ENCODE results near the gene PLXNA4. TPM values are rescaled to one million over a fixed set of nuclear protein-coding genes. Genes with fewer than 3 reads are reported as not detected.

PLXNA4 gene
- total RNA-seq, 2 donors from 2014 or later, result 24.0 to 42.7 TPM

GRCh38 chr7:132286836-132287235 lies 289.4 kb downstream of the PLXNA4 start:
- H3K27ac ChIP-seq (ENCODE audit: low read depth, low read length), result no peak overlapping the region
- no peak for DNase-seq
- Mint-ChIP-seq H3K9me3 (no peaks in the 10 kb centered on the region), H3K4me3 (no peak overlapping the region), H3K27me3 (ENCODE audit: insufficient read depth) (no peaks in the 10 kb centered on the region), H3K27ac (no peak overlapping the region), H3K36me3 (ENCODE audit: low read depth) (no peaks in the 10 kb centered on the region), H3K4me1 (no peaks in the 10 kb centered on the region)
- 79 to 91% methylated on average over 5 of the region's 5 CpGs for WGBS, 2 experiments (ENCODE audit: insufficient coverage in 1 of 2, insufficient read length in 1 of 2)
- TF ChIP-seq, protein P1, sequence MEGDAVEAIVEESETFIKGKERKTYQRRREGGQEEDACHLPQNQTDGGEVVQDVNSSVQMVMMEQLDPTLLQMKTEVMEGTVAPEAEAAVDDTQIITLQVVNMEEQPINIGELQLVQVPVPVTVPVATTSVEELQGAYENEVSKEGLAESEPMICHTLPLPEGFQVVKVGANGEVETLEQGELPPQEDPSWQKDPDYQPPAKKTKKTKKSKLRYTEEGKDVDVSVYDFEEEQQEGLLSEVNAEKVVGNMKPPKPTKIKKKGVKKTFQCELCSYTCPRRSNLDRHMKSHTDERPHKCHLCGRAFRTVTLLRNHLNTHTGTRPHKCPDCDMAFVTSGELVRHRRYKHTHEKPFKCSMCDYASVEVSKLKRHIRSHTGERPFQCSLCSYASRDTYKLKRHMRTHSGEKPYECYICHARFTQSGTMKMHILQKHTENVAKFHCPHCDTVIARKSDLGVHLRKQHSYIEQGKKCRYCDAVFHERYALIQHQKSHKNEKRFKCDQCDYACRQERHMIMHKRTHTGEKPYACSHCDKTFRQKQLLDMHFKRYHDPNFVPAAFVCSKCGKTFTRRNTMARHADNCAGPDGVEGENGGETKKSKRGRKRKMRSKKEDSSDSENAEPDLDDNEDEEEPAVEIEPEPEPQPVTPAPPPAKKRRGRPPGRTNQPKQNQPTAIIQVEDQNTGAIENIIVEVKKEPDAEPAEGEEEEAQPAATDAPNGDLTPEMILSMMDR (conservative IDR thresholded peaks at IDR 0.05), result no peak
- H3K27me3 ChIP-seq (ENCODE audit: control insufficient read depth, insufficient read depth, low read length, poor library complexity, severe bottlenecking), result no peaks in the 10 kb centered on the region
- H3K9me3 ChIP-seq (ENCODE audit: control insufficient read depth, low read length), result no peaks in the 10 kb centered on the region
- H3K4me3 ChIP-seq (ENCODE audit: low read length), result no peak overlapping the region
- no peak overlapping the region for H3K9ac ChIP-seq (ENCODE audit: extremely low read depth, low read length, poor library complexity, severe bottlenecking)
- H3K4me1 ChIP-seq (ENCODE audit: control insufficient read depth, insufficient read depth, low read length), result no peaks in the 10 kb centered on the region
- H3K36me3 ChIP-seq (ENCODE audit: control insufficient read depth, insufficient read depth, low read length), result no peaks in the 10 kb centered on the region

- H3K9ac ChIP-seq (ENCODE audit: extremely low read depth, low read length, poor library complexity, severe bottlenecking), result no peak overlapping the region
- no peaks in the 10 kb centered on the region for H3K36me3 Mint-ChIP-seq (ENCODE audit: low read depth)
- TF ChIP-seq, protein P1 (conservative IDR thresholded peaks at IDR 0.05), result no peak
Measured at GRCh38 chr7:132280335-132280734, 295.9 kb downstream of the PLXNA4 start.

DNA sequence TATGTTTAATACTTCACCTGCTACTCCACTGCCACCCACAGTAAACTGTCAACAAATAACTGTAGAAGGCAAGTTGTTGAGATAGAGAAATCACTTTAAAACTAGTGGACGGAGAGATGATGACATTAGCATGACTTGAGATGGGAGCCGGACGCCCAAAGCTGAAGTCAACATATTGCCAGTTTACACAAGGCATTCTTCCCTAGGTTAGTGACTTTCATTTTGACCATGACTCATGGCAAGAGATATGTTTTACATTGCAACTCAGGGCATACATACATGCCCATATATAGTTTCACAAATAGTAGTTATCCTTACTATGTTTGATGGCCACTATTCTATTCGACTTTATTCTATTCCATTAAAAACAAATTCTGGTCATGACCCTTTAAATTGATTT lies 296.6 kb downstream of the PLXNA4 start:
- DNase-seq, result no peak
- Mint-ChIP-seq H3K4me3 (no peak overlapping the region), H3K36me3 (ENCODE audit: low read depth) (no peaks in the 10 kb centered on the region), H3K27me3 (ENCODE audit: insufficient read depth) (no peaks in the 10 kb centered on the region), H3K4me1 (no peaks in the 10 kb centered on the region), H3K9me3 (no peaks in the 10 kb centered on the region), H3K27ac (no peak overlapping the region)
- TF ChIP-seq, protein P1 (conservative IDR thresholded peaks at IDR 0.05), result no peak
- Histone ChIP-seq H3K36me3 (ENCODE audit: control insufficient read depth, insufficient read depth, low read length) (no peaks in the 10 kb centered on the region), H3K4me1 (ENCODE audit: control insufficient read depth, insufficient read depth, low read length) (no peaks in the 10 kb centered on the region), H3K9ac (ENCODE audit: extremely low read depth, low read length, poor library complexity, severe bottlenecking) (no peak overlapping the region), H3K27ac (ENCODE audit: low read depth, low read length) (no peak overlapping the region), H3K4me3 (ENCODE audit: low read length) (no peak overlapping the region), H3K9me3 (ENCODE audit: control insufficient read depth, low read length) (no peaks in the 10 kb centered on the region), H3K27me3 (ENCODE audit: control insufficient read depth, insufficient read depth, low read length, poor library complexity, severe bottlenecking) (no peaks in the 10 kb centered on the region)
- 95 to 96% methylated on average over 4 of the region's 4 CpGs for WGBS, 2 experiments (ENCODE audit: insufficient coverage in 1 of 2, insufficient read length in 1 of 2)

More at GRCh38 chr7:132280335-132280734, 295.9 kb downstream of the PLXNA4 start:
- Histone ChIP-seq H3K4me3 (ENCODE audit: low read length) (no peak overlapping the region), H3K4me1 (ENCODE audit: control insufficient read depth, insufficient read depth, low read length) (no peaks in the 10 kb centered on the region), H3K27me3 (ENCODE audit: control insufficient read depth, insufficient read depth, low read length, poor library complexity, severe bottlenecking) (no peaks in the 10 kb centered on the region), H3K36me3 (ENCODE audit: control insufficient read depth, insufficient read depth, low read length) (no peaks in the 10 kb centered on the region), H3K9me3 (ENCODE audit: control insufficient read depth, low read length) (no peaks in the 10 kb centered on the region), H3K27ac (ENCODE audit: low read depth, low read length) (no peak overlapping the region)
- Mint-ChIP-seq H3K9me3 (no peaks in the 10 kb centered on the region), H3K4me1 (no peaks in the 10 kb centered on the region), H3K4me3 (no peak overlapping the region), H3K27me3 (ENCODE audit: insufficient read depth) (no peaks in the 10 kb centered on the region), H3K27ac (no peak overlapping the region)
- no peak for DNase-seq
- WGBS, 2 experiments (ENCODE audit: insufficient coverage in 1 of 2, insufficient read length in 1 of 2), result 78% methylated on average over 2 of the region's 2 CpGs; no CpG with 5 or more reads in 1 of the 2 experiments

All from endodermal cell (in vitro differentiated cells).